HL-60 (cell line): Measurements from ENCODE around the gene DENND1A.

Experiments
- DNase-seq, 2 experiments: peaks; one replicate each; pipeline ENCODE4 v3.0.0-alpha.2; 2010 to 2020; ENCODE audit warnings: low read depth in 1 of 2, low spot score in 1 of 2
- H3K27ac ChIP-seq: fragments of 250-450 bp; sonication (Bioruptor Pico); replicated peaks from 2 replicates; pipeline ENCODE4 v1.5.1; 2020; ENCODE audit warnings: mild to moderate bottlenecking, moderate library complexity
- H3K27me3 ChIP-seq: fragments of 250-450 bp; sonication (Bioruptor Pico); 2 replicates; pipeline ENCODE4 v1.5.1; 2021; ENCODE audit warnings: mild to moderate bottlenecking, moderate library complexity; ENCODE audit not compliant: insufficient read depth, poor library complexity, severe bottlenecking
- H3K4me3 ChIP-seq: replicated peaks from 2 replicates; pipeline ENCODE4 v1.5.1; 2011; ENCODE audit warnings: mild to moderate bottlenecking, control low read depth, low read length; ENCODE audit not compliant: insufficient read depth
- CTCF ChIP-seq: IDR thresholded peaks from one replicate; pipeline ENCODE4 v1.5.1; 2011; ENCODE audit warnings: low read length, control low read depth, inconsistent platforms; ENCODE audit not compliant: insufficient read depth
- GABPA ChIP-seq: IDR thresholded peaks from 2 replicates; pipeline ENCODE4 v1.6.1; 2012; ENCODE audit warnings: low read depth
- POLR2AphosphoS5 ChIP-seq: IDR thresholded peaks from 2 replicates; pipeline ENCODE4 v1.6.1; 2012; ENCODE audit warnings: low read depth
- REST ChIP-seq: IDR thresholded peaks from 2 replicates; pipeline ENCODE4 v1.6.1; 2012; ENCODE audit warnings: low read depth; ENCODE audit not compliant: insufficient replicate concordance
- SPI1 ChIP-seq: IDR thresholded peaks from 2 replicates; pipeline ENCODE4 v1.6.1; 2012; ENCODE audit warnings: low read depth, mild to moderate bottlenecking, borderline replicate concordance

DENND1A gene

GRCh38 chr9:123406691-123407216, 523.2 kb downstream of the DENND1A start:
- Histone ChIP-seq H3K27me3 (no peaks in the 10 kb centered on the region), H3K27ac (no peak overlapping the region), H3K4me3 (no peak overlapping the region)
- TF ChIP-seq SPI1 (no peak), CTCF (no peak), GABPA (no peak), POLR2AphosphoS5 (no peak), REST (no peak)
- no peak for DNase-seq

GRCh38 chr9:123406016-123406415, 523.9 kb downstream of the DENND1A start:
- H3K27me3 ChIP-seq: no peaks in the 10 kb centered on the region
- TF ChIP-seq REST (no peak), SPI1 (no peak), CTCF (no peak), GABPA (no peak), POLR2AphosphoS5 (no peak)
- no peak overlapping the region for H3K27ac ChIP-seq
- H3K4me3 ChIP-seq: no peak overlapping the region
- DNase-seq: no peak

GRCh38 chr9:123402981-123403509, 526.9 kb downstream of the DENND1A start:
- no peak for TF ChIP-seq REST
- TF ChIP-seq SPI1: no peak
- no peak for TF ChIP-seq CTCF
- TF ChIP-seq GABPA: no peak
- TF ChIP-seq POLR2AphosphoS5: no peak
- Histone ChIP-seq H3K4me3 (no peak overlapping the region), H3K27ac (no peak overlapping the region), H3K27me3 (no peaks in the 10 kb centered on the region)
- DNase-seq: no peak
